Tibial nerve (tissue), 4 donors: Measurements from ENCODE around the gene NFIA. TPM values are rescaled to one million over a fixed set of nuclear protein-coding genes. Genes with fewer than 3 reads are reported as not detected.

ENCODE experiments used
- DNase-seq, 2 donors: peaks; one replicate each; pipeline ENCODE4 v3.0.0-alpha.2; 2019; ENCODE audit warnings: low spot score in 2 of 2
- H3K27ac ChIP-seq, 4 donors: fragments of 200-600 bp; sonication (generic) in 3 of 4; one replicate each; pipeline ENCODE4 v1.5.1; 2017 to 2019; ENCODE audit warnings: mild to moderate bottlenecking in 1 of 4
- H3K27me3 ChIP-seq, 2 donors: fragments of 200-600 bp; sonication (generic) in 1 of 2; one replicate each; pipeline versions ENCODE4 v1.5.1 to v1.6.0; 2017 to 2019
- H3K36me3 ChIP-seq, 3 donors: fragments of 200-600 bp; sonication (generic); one replicate each; pipeline ENCODE4 v1.5.1; 2018 to 2019
- H3K4me1 ChIP-seq, 4 donors: fragments of 200-600 bp; sonication (generic) in 3 of 4; one replicate each; pipeline ENCODE4 v1.5.1; 2017 to 2019
- H3K4me3 ChIP-seq, 4 donors: fragments of 200-600 bp; sonication (generic) in 3 of 4; one replicate each; pipeline ENCODE4 v1.5.1; 2017 to 2019; ENCODE audit warnings: mild to moderate bottlenecking in 1 of 4, moderate library complexity in 1 of 4
- H3K9me3 ChIP-seq, 4 donors: fragments of 200-600 bp; sonication (generic) in 3 of 4; one replicate each; pipeline ENCODE4 v1.5.1; 2017 to 2019
- EP300 ChIP-seq, 2 donors: sonication (generic); formaldehyde crosslinking; IDR thresholded peaks; one replicate each; pipeline ENCODE4 v1.6.1; 2017; ENCODE audit warnings: antibody characterized with exemption in 2 of 2, mild to moderate bottlenecking in 1 of 2
- POLR2A ChIP-seq, 2 donors: fragments of 450-650 bp; IDR thresholded peaks; one replicate each; pipeline ENCODE4 v1.6.1; 2017; ENCODE audit warnings: antibody characterized with exemption in 2 of 2, mild to moderate bottlenecking in 2 of 2, moderate library complexity in 2 of 2
- WGBS, 2 donors: methylation state at CpG; one replicate each; pipeline ENCODE4 v1.1.5; 2018; 5-methylcytosine and 5-hydroxymethylcytosine counted together
- total RNA-seq, 4 donors: library from RNA; depleted of rRNA; stranded (reverse); fragments of >200 nt; gene quantifications; one replicate each; pipeline ENCODE4 v1.1.0, GENCODE V29; 2016
- TF ChIP-seq, protein P1 (sequence below), 5 experiments: fragments of 200-600 bp in 3 of 5; fragments of 450-650 bp in 2 of 5; sonication (generic) in 3 of 5; IDR thresholded peaks; one replicate each; pipeline ENCODE4 v1.5.1; 2016 to 2019; ENCODE audit warnings: antibody characterized with exemption in 5 of 5, mild to moderate bottlenecking in 3 of 5, moderate library complexity in 2 of 5

NFIA gene
- total RNA-seq, 4 donors from 2014 or later, result 71.2 to 81.4 (median 75.7) TPM

- TF ChIP-seq, protein P1, sequence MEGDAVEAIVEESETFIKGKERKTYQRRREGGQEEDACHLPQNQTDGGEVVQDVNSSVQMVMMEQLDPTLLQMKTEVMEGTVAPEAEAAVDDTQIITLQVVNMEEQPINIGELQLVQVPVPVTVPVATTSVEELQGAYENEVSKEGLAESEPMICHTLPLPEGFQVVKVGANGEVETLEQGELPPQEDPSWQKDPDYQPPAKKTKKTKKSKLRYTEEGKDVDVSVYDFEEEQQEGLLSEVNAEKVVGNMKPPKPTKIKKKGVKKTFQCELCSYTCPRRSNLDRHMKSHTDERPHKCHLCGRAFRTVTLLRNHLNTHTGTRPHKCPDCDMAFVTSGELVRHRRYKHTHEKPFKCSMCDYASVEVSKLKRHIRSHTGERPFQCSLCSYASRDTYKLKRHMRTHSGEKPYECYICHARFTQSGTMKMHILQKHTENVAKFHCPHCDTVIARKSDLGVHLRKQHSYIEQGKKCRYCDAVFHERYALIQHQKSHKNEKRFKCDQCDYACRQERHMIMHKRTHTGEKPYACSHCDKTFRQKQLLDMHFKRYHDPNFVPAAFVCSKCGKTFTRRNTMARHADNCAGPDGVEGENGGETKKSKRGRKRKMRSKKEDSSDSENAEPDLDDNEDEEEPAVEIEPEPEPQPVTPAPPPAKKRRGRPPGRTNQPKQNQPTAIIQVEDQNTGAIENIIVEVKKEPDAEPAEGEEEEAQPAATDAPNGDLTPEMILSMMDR (IDR thresholded peaks at IDR 0.05), result no peak
- TF ChIP-seq EP300 (IDR thresholded peaks at IDR 0.05) (no peak), POLR2A (IDR thresholded peaks at IDR 0.05) (no peak)
- 88% methylated on average over 3 of the region's 3 CpGs for WGBS, 2 donors
- H3K4me3 ChIP-seq, result no peak overlapping the region
- H3K27me3 ChIP-seq, result no peaks in the 10 kb centered on the region
- no peaks in the 10 kb centered on the region for H3K9me3 ChIP-seq
- no peak for DNase-seq
- peaks cover 0 to 25% (median 11%) of the 10 kb centered on the region in 4 donors for H3K4me1 ChIP-seq
- H3K27ac ChIP-seq, result no peak overlapping the region
- H3K36me3 ChIP-seq, result peaks cover 0 to 17% (median 0%) of the 10 kb centered on the region in 3 donors
Observed at GRCh38 chr1:61348025-61348665, 265.8 kb downstream of the NFIA start.

GRCh38 chr1:61352845-61353435 is 270.6 kb downstream of the NFIA start:
- DNase-seq, result no peak
- WGBS, 2 donors, result 63 to 71% methylated on average over 3 of the region's 3 CpGs
- H3K27ac ChIP-seq, result no peak overlapping the region
- no peaks in the 10 kb centered on the region for H3K9me3 ChIP-seq
- H3K4me3 ChIP-seq, result no peak overlapping the region
- TF ChIP-seq POLR2A (IDR thresholded peaks at IDR 0.05), result no peak
- no peak for TF ChIP-seq EP300 (IDR thresholded peaks at IDR 0.05)
- TF ChIP-seq, protein P1 (IDR thresholded peaks at IDR 0.05), result no peak
- no peaks in the 10 kb centered on the region for H3K4me1 ChIP-seq
- peaks cover 0 to 37% (median 0%) of the 10 kb centered on the region in 3 donors for H3K36me3 ChIP-seq
- no peaks in the 10 kb centered on the region for H3K27me3 ChIP-seq

- no peak for DNase-seq
- WGBS, 2 donors, result 81 to 83% methylated on average over 4 of the region's 4 CpGs
- Histone ChIP-seq H3K36me3 (peaks cover 0 to 33% (median 0%) of the 10 kb centered on the region in 3 donors), H3K4me3 (no peak overlapping the region), H3K9me3 (no peaks in the 10 kb centered on the region), H3K27me3 (no peaks in the 10 kb centered on the region), H3K4me1 (peaks cover 0 to 6% (median 0%) of the 10 kb centered on the region in 4 donors), H3K27ac (no peak overlapping the region)
- TF ChIP-seq, protein P1 (IDR thresholded peaks at IDR 0.05), result no peak
- no peak for TF ChIP-seq EP300 (IDR thresholded peaks at IDR 0.05)
- TF ChIP-seq POLR2A (IDR thresholded peaks at IDR 0.05), result no peak
Observed at GRCh38 chr1:61353797-61354406, 271.5 kb downstream of the NFIA start.

GRCh38 chr1:61356016-61356415 is 273.7 kb downstream of the NFIA start:
- Histone ChIP-seq H3K4me3 (no peak overlapping the region), H3K4me1 (peaks cover 0 to 8% (median 0%) of the 10 kb centered on the region in 4 donors), H3K27me3 (no peaks in the 10 kb centered on the region), H3K36me3 (peaks cover 0 to 51% (median 0%) of the 10 kb centered on the region in 3 donors), H3K27ac (no peak overlapping the region), H3K9me3 (no peaks in the 10 kb centered on the region)
- TF ChIP-seq POLR2A (IDR thresholded peaks at IDR 0.05) (no peak), EP300 (IDR thresholded peaks at IDR 0.05) (no peak)
- TF ChIP-seq, protein P1 (IDR thresholded peaks at IDR 0.05), result no peak
- no peak for DNase-seq

DNA sequence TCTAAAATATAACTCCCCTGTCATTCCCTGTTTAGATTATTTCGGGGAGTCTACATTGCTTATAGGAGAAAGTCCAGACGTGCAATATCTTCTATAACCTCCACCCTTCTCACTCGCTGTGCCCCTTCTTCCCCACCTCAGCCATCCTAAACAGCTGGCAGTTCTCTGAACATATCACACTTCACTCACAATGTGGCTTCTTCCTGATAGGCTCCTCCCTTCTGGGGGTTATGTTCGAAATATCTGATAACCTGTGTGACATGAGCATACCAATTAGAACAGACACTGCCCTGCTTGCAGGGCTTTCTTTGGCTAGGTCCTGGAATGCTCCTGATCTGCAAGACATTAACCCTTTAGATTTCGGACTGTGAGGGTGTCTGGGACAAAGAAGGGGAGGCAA is 274.6 kb downstream of the NFIA start:
- Histone ChIP-seq H3K27ac (no peak overlapping the region), H3K4me1 (peaks cover 0 to 10% (median 0%) of the 10 kb centered on the region in 4 donors), H3K4me3 (no peak overlapping the region), H3K9me3 (no peaks in the 10 kb centered on the region), H3K27me3 (no peaks in the 10 kb centered on the region), H3K36me3 (peaks cover 0 to 55% (median 0%) of the 10 kb centered on the region in 3 donors)
- 72 to 80% methylated on average over 5 of the region's 5 CpGs for WGBS, 2 donors
- TF ChIP-seq, protein P1 (IDR thresholded peaks at IDR 0.05), result no peak
- TF ChIP-seq EP300 (IDR thresholded peaks at IDR 0.05) (no peak), POLR2A (IDR thresholded peaks at IDR 0.05) (no peak)
- DNase-seq, result no peak
